ENCODE measurements around the gene TM4SF18. TPM values are rescaled to one million over a fixed set of nuclear protein-coding genes. Genes with fewer than 3 reads are reported as not detected.
"Not testable (repeated sequence)": the region's sequence is repeated elsewhere in the genome, so short reads cannot be mapped to it uniquely, and the experiment has no call there.

The TM4SF18 gene
- total RNA-seq, 1 experiment from 2014 or later, result 0.34 TPM

DNA sequence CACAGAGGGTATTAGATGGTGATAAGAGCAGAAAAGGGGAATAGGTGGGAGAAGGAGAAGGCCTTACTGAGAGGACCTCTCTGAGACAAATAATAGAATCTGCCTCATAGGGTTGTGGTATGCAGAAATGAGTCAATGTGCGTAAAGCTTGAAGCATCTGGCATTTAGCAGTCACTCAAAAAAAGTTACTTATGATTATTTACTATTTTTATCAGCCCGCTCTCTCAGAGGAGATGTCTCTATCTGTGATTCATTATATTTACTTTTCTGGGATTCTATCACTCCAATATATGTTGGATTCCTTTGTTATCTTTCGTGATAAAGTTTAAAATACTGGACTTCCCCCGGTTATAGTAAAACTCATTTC lies 48.6 kb upstream of the TM4SF18 start (continued):
- TF ChIP-seq, protein P1, sequence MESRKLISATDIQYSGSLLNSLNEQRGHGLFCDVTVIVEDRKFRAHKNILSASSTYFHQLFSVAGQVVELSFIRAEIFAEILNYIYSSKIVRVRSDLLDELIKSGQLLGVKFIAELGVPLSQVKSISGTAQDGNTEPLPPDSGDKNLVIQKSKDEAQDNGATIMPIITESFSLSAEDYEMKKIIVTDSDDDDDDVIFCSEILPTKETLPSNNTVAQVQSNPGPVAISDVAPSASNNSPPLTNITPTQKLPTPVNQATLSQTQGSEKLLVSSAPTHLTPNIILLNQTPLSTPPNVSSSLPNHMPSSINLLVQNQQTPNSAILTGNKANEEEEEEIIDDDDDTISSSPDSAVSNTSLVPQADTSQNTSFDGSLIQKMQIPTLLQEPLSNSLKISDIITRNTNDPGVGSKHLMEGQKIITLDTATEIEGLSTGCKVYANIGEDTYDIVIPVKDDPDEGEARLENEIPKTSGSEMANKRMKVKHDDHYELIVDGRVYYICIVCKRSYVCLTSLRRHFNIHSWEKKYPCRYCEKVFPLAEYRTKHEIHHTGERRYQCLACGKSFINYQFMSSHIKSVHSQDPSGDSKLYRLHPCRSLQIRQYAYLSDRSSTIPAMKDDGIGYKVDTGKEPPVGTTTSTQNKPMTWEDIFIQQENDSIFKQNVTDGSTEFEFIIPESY (IDR thresholded peaks at IDR 0.05; ENCODE audit: extremely low read depth, insufficient replicate concordance, low read length), result no peak
- no peak for TF ChIP-seq CEBPB (IDR thresholded peaks at IDR 0.05; ENCODE audit: low read depth)
- TF ChIP-seq ZNF274 (IDR thresholded peaks at IDR 0.05; ENCODE audit: low read depth, low read length), result no peak
- TF ChIP-seq POLR2AphosphoS5 (IDR thresholded peaks at IDR 0.05; ENCODE audit: low read depth, low read length), result no peak
- TF ChIP-seq FOSL1 (IDR thresholded peaks at IDR 0.05; ENCODE audit: low read depth), result no peak

DNA sequence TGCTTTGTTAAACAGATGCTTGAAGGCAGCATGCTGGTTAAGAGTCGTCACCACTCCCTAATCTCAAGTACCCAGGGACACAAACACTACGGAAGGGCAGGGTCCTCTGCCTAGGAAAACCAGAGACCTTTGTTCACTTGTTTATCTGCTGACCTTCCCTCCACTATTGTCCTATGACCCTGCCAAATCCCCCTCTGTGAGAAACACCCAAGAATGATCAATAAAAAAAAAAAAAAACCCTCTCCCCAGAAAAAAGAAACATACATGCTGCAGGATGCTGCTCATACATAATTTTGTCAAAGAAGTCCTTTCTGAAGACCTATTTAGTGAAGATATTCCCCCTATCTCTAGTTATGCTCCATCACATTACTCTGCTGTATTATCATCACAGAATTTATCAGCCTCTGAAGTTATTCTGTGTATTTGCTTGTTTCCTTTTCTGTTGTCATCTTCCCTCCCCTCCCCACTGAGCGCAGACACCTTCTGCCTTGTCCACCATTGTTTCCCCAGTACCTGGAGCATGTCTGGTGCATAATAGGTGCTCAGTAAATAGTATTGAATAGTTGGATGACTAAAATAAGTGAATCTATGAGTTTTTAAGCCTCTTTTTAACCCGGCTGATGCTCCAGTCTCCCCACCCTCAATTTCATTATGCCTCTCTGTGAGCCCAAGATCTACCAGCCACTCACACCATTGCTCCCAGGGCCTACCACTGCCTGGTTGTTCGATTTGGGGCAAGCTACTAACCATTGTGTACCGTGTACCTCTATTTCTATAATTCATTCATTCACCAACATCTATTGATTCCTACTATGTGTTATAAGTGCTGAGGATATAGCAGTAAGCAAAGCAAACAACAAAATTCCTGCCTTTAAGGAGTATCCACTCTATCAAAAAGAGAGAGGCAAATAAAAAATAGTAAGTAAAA lies 48.0 kb upstream of the TM4SF18 start:
- no peaks in the 10 kb centered on the region for H3K79me2 ChIP-seq (ENCODE audit: insufficient read depth, low read length)
- ChIA-PET POLR2A (no interaction called here), CTCF (no interaction called here), RAD21 (ENCODE audit: low non-redundant PET in 1 of 2, low total read pairs in 2 of 2, uncharacterized antibody in 2 of 2, unreplicated experiment in 2 of 2) (no interaction called here)
- no peaks in the 10 kb centered on the region for H4K20me1 ChIP-seq (ENCODE audit: insufficient read depth)
- BruUV-seq (replicated peaks), result no TSS peak
- no peaks in the 10 kb centered on the region for H3K9me3 ChIP-seq (ENCODE audit: control insufficient read depth in 1 of 2, insufficient read depth in 1 of 2, low read depth in 1 of 2, low read length in 2 of 2)
- peaks cover 11 to 21% of the 10 kb centered on the region in 2 experiments for H3K4me1 ChIP-seq (ENCODE audit: control insufficient read depth in 1 of 2, insufficient read depth in 2 of 2, low read length in 2 of 2)
- H3K9me2 ChIP-seq (ENCODE audit: insufficient read depth), result no peaks in the 10 kb centered on the region
- H3K9ac ChIP-seq (ENCODE audit: low read length), result no peak overlapping the region
- no peak for DNase-seq (ENCODE audit: low read depth, low spot score)
- H3K4me3 ChIP-seq (replicated peaks in 1 of 2; ENCODE audit: low read depth in 1 of 2, low read length in 2 of 2), result no peak overlapping the region
- H3K27me3 ChIP-seq (ENCODE audit: insufficient read depth, low read length), result peaks cover 3% of the 10 kb centered on the region; the same call in 1 of the 2 replicates
- H3K36me3 ChIP-seq (ENCODE audit: control insufficient read depth in 1 of 2, insufficient read depth in 2 of 2, low read length in 2 of 2), result no peaks in the 10 kb centered on the region
- H2AFZ ChIP-seq (ENCODE audit: low read depth, low read length, poor library complexity, severe bottlenecking), result no peak overlapping the region
- TF ChIP-seq TCF7L2 (IDR thresholded peaks at IDR 0.05; ENCODE audit: borderline replicate concordance, extremely low read depth, insufficient read depth, insufficient read length) (no peak), EZH2phosphoT487 (IDR thresholded peaks at IDR 0.05; ENCODE audit: borderline replicate concordance) (no peak), POLR2AphosphoS5 (IDR thresholded peaks at IDR 0.05; ENCODE audit: low read depth, low read length) (no peak), JUND (IDR thresholded peaks at IDR 0.05) (no peak)
- intact Hi-C loops (cut with micrococcal nuclease), result no loop called here
- H3K4me2 ChIP-seq (ENCODE audit: low read length), result no peak overlapping the region
- H3K27ac ChIP-seq (ENCODE audit: low read depth, low read length), result no peak overlapping the region
- ATAC-seq, result no peak

- intact Hi-C loops (cut with micrococcal nuclease); H3K9me2 ChIP-seq (ENCODE audit: insufficient read depth); H3K9ac ChIP-seq (ENCODE audit: low read length); ATAC-seq; CTCF ChIA-PET; H3K27me3 ChIP-seq (ENCODE audit: insufficient read depth, low read length); H3K9me3 ChIP-seq (ENCODE audit: control insufficient read depth in 1 of 2, insufficient read depth in 1 of 2, low read depth in 1 of 2, low read length in 2 of 2); DNase-seq (ENCODE audit: low read depth, low spot score); H3K4me3 ChIP-seq (replicated peaks in 1 of 2; ENCODE audit: low read depth in 1 of 2, low read length in 2 of 2); POLR2A ChIA-PET; H4K20me1 ChIP-seq (ENCODE audit: insufficient read depth); H3K27ac ChIP-seq (ENCODE audit: low read depth, low read length); RAD21 ChIA-PET (ENCODE audit: low non-redundant PET in 1 of 2, low total read pairs in 2 of 2, uncharacterized antibody in 2 of 2, unreplicated experiment in 2 of 2); H3K4me1 ChIP-seq (ENCODE audit: control insufficient read depth in 1 of 2, insufficient read depth in 2 of 2, low read length in 2 of 2); H3K79me2 ChIP-seq (ENCODE audit: insufficient read depth, low read length); H3K36me3 ChIP-seq (ENCODE audit: control insufficient read depth in 1 of 2, insufficient read depth in 2 of 2, low read length in 2 of 2); BruUV-seq (replicated peaks); H3K4me2 ChIP-seq (ENCODE audit: low read length); H2AFZ ChIP-seq (ENCODE audit: low read depth, low read length, poor library complexity, severe bottlenecking): not testable (repeated sequence)
Observed at GRCh38 chr3:149380220-149380619, 46.8 kb upstream of the TM4SF18 start.

Data from HCT116 (cell line).